GM21786 (cell line): ENCODE data around the gene RAP1GAP2.
A peak's percentile ranks its signal among the peaks of the same experiment; 100 is the strongest.
"Not testable (repeated sequence)": the region's sequence is repeated elsewhere in the genome, so short reads cannot be mapped to it uniquely, and the experiment has no call there.

Experiments
- ATAC-seq: cut with Tn5 transposase; IDR thresholded peaks from one replicate; pipeline ENCODE4 v1.9.1; 2021; ENCODE audit not compliant: unreplicated experiment

RAP1GAP2 gene

DNA sequence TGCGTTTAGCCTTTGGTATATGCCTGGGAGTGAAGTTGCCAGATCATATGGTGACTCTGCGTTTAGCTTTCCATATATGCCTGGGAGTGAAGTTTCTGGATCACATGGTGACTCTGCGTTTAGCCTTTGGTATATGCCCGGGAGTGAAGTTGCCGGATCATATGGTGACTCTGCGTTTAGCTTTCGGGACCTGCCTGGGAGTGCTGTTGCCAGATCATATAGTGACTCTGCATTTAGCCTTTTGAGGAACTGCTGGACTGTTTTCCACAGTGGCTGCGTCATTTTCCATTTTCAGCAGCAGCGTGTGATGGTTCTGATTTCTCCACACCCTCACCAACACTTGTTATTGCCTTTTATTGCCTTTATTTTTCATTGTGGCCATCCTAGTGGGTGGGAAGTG, 194.2 kb downstream of the RAP1GAP2 start:
- ATAC-seq: no peak

DNA sequence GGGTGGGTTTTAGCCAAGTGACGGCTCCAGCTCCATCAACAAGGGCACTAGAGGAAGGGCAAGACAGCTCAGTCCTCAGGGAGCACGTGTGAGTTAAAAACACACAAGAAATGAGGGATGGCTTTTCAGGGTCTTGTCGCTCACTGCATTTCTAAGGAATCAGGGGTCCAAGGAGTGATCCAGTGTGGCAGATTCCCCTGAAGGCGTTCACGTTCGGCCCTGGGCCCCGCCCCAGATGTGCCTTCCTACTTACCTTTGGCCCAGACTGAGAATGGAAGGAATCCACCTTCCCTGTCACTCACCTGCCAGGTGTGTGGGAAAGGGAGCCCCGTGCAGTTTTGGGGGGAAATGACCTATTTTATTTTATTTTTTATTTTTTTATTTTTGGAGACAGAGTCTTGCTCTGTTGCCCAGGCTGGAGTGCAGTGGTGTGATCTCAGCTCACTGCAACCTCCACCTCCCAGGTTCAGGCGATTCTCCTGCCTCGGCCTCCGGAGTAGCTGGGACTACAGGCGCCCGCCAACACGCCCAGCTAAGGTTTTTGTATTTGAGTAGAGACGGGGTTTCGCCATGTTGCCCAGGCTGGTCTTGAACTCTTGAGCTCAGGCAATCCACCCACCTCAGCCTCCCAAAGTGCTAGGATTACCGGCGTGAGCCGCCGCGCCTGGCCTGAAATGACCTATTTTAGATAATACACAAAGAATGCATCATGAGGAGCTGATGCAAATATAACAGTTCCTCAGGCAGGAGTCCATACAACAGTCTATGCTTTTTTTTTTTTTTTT, 195.3 kb downstream of the RAP1GAP2 start:
- ATAC-seq: not testable (repeated sequence)

DNA sequence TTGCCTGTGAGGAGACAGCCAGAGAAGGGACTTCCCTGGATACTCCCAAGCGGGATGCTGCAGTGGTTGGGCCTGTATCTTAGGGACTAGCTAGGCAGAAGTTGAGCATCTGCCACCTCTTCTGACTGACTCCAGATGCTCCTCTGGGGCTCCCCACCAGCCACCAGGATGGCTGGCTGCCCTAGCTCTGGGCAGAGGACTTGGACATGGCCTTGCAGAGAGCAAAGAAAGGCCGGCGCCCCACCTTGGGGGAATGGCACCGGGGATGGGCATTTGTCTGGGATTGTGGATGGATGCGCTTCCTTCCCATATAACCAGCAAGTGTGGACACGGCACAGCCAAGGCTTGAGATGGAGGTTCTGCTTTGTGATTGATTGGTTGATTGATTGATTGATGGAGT, 198.2 kb downstream of the RAP1GAP2 start:
- no peak for ATAC-seq

DNA sequence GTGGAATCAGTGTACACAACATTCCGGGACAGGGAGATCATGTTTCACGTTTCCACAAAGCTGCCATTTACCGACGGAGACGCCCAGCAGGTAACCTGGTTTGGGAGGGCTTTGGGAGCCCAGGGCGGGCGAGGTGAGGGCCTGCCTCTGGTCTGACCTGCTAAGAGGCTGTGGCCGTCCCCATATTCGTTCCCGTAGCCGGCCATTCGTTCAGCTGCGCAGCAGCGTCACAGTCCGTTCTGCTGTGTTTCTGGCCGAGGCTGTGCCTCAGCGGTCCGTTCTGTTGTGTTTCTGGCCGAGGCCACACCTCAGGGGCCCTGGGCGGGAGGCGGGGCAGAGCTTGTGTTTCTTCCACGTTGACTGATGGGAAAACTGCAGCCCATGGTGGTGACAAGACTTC, 199.1 kb downstream of the RAP1GAP2 start:
- ATAC-seq: no peak

DNA sequence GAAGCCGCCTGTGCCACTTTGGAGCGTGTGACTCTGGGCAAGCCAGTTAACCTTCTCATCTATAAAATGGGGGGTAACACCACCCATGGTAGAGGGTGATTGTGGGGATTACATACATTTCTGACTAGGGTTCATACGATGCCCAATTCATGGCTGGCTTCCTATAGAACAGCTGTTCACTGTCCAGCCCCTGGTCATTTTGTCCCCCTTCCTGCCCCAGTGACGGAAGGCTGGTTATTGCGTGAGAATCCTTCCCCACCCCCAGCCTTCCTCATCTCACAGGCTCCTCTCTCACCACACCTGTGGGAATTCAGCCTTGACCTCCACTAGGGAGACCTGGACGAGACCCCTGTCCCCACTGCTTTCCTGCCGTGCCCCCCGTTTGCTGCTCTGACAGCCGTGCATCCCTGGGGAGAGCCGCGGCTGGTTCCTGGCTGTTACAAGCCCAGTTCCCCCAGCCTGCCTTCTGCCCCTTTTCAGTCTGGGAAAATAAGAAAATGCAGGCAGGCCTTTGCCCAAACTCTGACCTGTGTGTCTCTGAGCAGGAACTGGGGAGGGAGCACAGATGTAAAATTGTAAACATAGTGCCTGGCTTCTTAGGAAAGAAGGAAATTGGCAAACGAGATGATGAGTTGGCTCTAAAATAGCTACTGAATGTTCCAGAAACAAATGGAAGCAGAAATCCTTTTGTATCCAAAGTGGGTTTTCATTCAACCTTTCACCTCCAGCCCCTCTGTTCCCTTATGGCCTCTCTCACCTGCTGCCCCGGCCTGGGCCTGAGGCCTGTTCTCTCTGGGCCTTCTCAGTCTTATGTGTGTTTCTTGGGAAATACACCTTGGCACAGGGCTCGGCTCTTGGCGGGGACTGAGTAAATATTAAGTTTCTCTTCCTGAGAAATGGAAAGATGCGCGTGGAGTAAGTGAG, 199.9 kb downstream of the RAP1GAP2 start:
- no peak for ATAC-seq

DNA sequence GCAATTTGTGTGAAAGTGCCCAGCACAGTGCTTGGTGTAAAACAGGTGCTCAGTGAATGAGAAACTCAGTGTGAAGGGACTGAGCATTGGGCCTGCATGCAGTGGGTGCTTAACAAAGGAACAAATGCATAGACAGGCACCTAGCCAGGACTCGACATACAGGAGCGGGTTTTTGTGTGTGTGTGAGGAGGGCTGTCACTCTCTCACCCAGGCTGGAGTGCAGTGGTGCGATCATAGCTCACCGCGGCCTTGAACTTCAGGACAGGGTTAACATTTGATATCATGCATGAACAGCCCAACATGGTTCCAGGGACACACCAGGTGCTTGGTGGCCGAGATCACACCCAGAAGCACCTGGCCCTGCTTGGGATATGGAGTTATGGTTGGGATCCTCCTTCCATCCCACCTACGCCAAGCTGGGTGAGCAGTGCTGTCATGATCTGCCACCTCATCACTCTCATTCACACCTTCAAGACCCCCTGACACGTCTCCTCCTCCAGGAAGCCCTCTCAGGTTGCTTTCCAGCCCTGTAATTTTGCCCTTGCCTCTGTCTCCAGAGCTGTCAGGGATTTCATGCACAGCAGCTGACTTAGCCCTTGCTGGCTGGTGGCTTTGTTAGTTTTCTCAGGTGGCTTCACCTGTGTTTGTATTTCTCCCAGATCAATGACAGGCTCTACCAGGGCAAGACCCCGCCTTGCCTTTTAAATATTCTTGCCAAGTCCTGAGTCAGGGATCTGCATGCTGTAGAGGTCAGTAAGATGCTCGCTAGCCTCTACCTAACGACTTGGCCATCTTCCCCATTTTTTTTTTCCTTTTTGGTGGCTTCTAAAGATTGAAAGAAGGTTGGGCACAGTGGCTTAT, 200.8 kb downstream of the RAP1GAP2 start:
- no peak for ATAC-seq

DNA sequence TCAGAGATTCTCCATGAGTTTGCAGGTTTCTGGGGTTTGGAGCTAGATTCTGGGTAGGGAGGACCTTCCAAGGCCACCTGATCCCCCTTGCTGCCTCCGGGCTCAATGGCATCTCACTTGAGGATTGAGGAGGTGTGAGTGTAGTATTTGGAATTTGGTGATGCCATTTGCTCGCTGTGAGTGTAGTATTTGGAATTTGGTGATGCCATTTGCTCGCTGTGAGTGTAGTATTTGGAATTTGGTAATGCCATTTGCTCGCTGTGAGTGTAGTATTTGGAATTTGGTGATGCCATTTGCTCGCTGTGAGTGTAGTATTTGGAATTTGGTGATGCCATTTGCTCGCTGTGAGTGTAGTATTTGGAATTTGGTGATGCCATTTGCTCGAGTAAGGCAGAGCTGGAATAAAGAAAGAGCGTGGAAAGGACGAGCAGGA, 202.2 kb downstream of the RAP1GAP2 start:
- not testable (repeated sequence) for ATAC-seq

DNA sequence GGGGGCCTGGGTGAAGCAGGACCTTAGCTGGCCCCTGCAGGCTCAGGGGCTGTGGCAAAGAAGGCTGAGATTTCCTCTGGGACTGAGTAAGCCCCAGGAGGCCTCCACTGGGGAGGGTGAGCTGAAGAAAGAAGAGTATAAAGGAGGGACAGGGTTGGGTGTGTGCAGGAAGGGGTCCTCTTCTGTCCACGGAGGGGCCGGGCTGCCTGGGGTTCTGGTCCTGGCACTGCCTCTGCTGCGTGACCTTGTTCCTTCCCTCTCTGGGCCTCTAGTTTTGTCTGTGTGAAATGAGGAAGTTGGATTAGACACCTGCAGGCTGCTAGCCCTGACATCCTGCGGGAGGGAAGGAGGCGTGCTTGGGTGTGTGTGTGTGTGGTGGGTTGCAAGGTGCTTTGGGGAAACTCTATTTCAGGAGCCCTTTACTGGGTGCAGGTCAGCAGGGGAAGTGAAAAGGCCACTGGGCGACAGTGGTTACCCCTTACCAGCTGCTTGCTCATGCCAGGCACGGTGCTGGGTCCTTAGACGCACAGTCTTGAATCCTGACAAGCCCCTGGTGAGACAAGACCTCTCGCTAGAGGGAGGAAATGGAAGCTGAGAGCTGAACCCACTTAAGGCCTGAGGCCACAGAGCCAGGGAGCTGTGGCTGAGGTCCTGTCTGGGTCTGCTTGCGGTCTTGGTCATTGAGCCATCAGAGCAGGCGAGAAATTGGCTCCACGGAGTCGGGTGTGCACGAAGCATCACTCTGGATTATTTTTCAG, 206.5 kb downstream of the RAP1GAP2 start:
- ATAC-seq: peak; percentile 65

DNA sequence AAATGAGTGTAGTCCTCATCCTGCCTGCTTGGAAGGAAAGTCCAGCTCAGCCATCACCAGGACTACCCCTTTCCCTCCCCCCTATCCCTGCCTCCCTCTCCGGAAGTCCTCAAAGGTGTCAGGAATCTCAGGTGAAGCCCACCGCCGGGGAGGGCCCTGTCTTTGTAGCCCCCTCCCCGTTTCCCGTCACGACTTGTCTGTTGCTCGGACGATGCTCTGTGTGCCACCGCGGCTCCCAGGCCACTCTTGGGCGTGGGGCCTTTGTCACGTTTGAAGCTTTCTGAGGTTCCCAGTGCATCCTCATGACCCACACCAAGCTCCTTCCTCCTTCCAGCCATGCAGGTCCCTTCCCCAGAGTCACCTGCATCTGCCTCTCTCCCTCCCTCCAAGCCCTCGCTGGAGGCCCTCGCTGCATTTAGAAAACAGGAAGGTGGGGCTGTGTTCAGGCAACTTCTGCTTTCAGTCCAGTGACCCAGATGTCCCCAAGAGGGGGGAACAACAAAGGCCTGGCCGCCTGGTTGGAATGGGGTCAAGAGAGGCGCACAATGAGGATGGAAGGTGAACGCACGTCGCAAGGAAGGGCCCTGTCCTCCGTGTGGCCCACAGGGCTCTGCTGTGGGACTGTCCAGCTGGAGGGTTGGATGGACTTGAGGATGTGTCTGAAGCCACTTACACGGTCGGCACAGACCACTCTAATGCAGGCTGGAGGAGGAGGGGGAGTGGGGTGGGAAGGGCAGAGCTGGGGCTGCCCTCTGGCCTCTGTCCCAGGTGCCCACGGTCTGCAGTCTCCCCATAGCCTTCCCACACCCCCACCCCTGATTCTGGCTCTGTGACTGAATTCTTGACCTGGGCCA, 207.3 kb downstream of the RAP1GAP2 start:
- no peak for ATAC-seq

DNA sequence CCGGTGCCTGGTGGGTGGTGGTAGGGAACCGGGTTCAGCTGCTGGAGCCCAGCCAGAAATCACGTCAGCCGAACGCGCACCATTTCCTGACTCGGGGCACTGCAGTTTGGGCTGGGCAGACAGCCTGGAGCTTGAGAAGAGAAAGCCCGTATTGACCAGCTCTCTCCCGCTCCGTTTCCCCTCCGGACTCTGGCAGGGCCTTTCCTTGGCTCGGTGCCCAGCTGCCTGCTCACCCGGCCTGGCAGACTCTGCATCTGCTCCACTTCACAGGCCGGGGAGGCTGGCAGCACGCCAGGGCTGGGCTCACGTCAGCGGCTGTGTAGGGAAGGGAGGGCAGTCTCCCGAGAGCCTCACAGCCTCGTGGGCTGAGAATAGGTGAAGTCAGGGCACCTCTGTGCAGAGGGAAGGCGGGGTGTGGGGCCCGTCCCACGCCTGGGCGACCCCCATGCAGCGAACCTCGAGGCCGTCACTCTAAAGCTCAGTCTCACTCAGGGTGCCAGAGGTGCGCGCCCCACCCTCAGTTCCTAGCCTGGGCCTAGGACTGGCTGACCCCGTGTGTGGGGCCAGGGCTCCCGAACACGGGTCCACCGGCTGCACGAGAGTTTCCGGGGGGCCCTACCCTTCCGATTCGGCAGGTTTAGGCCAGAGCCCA, 208.0 kb downstream of the RAP1GAP2 start:
- no peak for ATAC-seq

DNA sequence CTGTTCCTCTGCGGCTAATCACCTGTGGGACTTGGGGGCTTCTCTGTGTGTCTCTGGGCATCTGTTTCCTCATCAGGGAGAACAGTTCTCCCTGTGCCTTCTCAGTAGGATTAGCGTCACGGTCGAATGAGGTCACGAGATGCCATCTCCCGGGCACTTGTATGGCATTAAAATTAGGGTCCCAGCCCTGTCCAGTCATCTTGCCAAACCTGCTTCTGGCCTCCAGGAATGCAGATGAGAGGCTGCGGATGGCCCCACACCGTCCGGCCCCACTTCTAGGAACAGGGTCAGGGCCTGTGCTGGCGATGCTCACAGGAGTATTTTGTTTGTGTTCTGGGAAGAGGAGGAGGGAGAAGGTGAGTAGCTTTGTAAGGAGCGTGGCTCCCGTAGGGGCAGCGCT, 208.7 kb downstream of the RAP1GAP2 start:
- no peak for ATAC-seq

DNA sequence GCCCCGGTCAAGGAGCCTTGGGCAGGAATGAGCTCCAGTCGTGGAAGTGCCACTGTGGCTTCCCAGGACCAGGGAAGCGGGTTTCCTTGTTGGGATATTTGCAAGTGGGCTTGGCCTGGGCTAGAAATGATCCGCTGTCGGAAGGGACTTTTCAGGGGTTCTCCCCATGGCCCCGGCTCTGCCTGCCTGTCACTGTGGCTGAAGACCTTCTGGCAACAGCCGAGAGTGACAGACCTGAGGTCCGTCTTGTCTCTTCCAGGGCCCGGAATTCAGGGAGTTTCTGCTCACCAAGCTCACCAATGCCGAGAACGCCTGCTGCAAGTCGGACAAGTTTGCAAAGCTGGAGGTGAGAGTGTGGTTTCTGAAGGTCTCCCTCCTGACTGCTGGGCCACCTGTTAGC, 209.5 kb downstream of the RAP1GAP2 start:
- ATAC-seq: no peak

DNA sequence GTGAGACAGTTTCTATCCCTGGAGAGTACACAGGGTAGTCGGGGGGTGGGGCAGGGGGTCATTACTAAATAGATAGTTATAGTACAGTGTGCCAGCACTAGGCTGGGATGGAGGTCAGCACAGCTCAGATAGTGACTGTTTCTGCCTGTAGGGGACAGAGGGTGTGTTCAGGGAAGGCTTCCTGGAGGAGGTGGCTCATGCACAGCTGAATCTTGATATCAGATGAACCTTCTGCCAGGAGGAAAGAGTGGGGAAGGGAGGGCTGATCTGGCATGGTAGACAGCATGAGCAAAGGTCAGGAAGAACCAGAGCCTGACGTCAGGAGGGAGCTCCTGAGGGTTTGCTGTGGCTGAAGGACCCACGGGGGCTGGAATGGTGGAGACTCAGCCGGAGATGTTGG, 210.6 kb downstream of the RAP1GAP2 start:
- no peak for ATAC-seq

DNA sequence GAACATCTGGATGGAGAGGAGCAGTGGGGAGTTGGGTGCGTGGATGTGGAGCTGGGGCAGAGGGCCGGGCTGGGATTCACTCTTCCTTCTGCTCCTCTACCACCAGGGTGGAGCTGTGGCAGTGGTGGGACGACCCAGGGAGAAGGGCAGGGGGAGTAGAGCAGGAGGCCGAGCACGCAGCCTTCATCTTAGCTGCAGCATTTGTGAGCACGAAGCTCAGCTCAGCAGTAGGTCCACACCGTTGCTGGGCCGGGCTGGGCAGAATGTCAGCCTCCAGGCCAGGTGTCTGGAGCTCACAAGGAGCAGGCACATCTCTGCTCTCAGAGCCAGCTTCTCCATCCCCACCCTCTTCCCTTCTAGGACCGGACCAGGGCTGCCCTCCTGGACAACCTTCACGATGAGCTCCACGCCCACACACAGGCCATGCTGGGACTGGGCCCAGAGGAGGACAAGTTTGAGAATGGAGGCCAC, 211.4 kb downstream of the RAP1GAP2 start:
- ATAC-seq: no peak

DNA sequence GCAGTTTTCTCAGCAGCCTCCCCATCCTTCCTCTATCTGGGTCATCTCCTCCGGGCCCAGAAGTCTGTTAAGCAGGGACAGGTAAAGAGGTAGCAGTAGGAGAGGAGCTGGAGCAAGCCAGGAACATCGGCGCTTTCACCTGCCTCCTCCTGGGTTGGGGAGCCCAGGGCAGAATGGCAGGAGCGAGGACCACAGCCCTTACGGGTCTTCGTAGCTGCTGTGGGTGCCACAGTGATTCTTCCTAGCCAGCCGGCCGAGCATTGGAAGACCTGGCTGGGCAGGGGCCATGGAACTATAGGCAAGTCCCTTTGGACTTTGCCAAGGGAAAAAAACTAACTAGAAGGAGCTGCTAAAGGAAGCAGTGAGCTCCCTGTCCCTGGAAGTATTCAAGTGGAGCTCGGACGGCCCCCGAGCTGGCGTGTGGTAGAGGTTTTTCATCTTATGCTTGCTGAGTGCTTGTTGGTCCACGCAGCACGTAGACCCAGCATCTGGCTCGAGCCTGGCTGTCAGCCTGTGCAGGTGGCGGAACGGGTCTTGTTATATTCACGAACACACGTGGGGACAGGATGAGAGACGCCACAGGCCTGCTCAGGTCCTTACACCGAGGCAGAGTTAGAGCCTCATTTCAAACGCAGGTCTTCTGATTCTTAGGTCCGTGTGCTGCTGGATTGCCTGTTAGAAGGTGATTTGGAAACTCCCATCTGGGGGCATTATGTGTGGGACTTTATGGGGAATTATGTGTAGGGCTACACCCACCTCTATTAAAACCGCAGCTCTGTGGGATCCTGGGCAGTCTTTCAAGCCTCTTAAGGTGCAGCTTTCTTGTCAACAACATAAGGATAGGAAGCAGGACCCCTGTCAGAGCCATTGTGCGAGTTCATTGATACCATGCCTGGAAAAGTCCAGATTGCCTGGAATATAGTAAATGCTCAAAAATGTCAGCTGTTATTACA, 212.4 kb downstream of the RAP1GAP2 start:
- ATAC-seq: no peak

DNA sequence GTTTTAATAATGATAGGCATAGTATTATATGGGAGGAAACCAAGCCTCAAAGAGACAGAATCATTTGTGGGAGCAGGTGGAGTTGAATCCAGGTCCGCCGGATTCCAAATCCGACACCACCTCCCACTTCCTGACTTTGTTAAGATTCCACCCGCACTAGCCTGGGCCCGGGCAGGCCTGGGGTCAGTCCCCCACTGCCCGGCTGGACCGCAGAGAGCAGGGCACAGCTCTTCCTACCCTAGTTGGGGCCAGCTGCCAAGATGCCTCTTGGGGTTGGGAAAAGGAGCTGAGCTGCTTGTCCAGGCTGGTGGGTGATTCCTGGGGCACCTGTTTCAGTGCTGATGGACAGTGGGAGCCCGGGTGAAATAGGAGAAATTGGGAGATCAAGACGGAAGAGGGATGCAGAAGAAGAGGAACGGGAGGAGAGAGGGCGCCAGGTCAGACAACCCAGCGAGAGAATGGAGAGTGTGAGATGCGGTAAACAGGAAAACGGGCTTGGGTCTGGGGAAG, 213.2 kb downstream of the RAP1GAP2 start:
- ATAC-seq: no peak

DNA sequence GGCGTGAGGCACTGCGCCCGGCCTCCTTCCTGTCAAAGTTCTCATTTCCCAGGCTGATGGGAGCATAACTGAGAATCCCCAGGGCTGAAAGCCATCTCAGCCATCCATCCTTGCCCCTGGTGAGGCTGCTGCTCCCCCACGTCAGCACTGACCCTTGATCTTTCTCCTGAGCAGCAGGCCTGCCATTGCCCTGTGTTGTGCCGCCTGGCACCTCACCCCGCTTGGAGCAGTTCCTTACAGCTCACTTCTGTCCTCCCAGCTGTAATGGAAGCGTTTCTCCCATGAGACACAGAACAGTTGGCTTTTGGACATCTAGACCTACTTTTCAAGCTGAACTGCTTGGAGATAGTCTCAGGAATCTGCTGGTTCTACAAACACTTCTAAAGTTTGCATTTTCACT, 215.7 kb downstream of the RAP1GAP2 start:
- ATAC-seq: no peak
